GM12874 (cell line): Measurements from ENCODE around the gene RARS1.

ENCODE experiments used
- TF ChIP-seq, protein P1 (sequence below): IDR thresholded peaks from 2 replicates; pipeline ENCODE4 v1.5.1; 2011; ENCODE audit warnings: low read depth, mild to moderate bottlenecking, control low read depth, low read length, moderate library complexity; ENCODE audit not compliant: insufficient read depth

RARS1 gene

GRCh38 chr5:168557389-168557788 lies 71.1 kb downstream of the RARS1 start:
- TF ChIP-seq, protein P1, sequence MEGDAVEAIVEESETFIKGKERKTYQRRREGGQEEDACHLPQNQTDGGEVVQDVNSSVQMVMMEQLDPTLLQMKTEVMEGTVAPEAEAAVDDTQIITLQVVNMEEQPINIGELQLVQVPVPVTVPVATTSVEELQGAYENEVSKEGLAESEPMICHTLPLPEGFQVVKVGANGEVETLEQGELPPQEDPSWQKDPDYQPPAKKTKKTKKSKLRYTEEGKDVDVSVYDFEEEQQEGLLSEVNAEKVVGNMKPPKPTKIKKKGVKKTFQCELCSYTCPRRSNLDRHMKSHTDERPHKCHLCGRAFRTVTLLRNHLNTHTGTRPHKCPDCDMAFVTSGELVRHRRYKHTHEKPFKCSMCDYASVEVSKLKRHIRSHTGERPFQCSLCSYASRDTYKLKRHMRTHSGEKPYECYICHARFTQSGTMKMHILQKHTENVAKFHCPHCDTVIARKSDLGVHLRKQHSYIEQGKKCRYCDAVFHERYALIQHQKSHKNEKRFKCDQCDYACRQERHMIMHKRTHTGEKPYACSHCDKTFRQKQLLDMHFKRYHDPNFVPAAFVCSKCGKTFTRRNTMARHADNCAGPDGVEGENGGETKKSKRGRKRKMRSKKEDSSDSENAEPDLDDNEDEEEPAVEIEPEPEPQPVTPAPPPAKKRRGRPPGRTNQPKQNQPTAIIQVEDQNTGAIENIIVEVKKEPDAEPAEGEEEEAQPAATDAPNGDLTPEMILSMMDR = no peak

GRCh38 chr5:168562279-168562678 lies 76.0 kb downstream of the RARS1 start:
- TF ChIP-seq, protein P1 = no peak

GRCh38 chr5:168563959-168564358 lies 77.7 kb downstream of the RARS1 start:
- TF ChIP-seq, protein P1 = no peak

DNA sequence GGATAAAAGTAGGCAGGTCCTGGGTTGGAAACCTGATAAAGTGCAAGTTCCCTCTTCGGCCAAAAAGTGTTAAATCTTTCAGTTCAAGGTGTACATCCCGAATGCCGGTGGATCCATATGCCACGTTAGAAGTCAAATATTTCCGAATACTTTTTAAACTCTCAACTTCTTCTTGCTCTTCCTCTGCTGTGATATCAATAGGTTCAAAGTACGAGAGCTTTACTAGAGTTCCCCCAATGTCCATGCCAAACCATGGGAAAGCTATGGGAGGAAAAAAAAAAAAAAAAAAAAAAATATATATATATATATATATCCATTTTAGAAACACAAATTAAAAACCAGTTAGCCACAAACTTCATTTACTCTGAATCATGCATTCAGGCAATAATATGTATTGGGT lies 82.5 kb downstream of the RARS1 start:
- TF ChIP-seq, protein P1 = no peak
